Measurements from ENCODE around the gene DIAPH3. TPM values are rescaled to one million over a fixed set of nuclear protein-coding genes. Genes with fewer than 3 reads are reported as not detected.

DIAPH3 gene
- total RNA-seq, 4 donors from 2014 or later = 0.10 to 0.67 TPM; not detected in 2

GRCh38 chr13:59743195-59743594 lies 420.5 kb downstream of the DIAPH3 start:
- H3K9me3 ChIP-seq = no peaks in the 10 kb centered on the region

GRCh38 chr13:59742467-59742866 lies 421.3 kb downstream of the DIAPH3 start:
- intact Hi-C loops (cut with DNase I) = no loop called here
- TF ChIP-seq, protein P1, sequence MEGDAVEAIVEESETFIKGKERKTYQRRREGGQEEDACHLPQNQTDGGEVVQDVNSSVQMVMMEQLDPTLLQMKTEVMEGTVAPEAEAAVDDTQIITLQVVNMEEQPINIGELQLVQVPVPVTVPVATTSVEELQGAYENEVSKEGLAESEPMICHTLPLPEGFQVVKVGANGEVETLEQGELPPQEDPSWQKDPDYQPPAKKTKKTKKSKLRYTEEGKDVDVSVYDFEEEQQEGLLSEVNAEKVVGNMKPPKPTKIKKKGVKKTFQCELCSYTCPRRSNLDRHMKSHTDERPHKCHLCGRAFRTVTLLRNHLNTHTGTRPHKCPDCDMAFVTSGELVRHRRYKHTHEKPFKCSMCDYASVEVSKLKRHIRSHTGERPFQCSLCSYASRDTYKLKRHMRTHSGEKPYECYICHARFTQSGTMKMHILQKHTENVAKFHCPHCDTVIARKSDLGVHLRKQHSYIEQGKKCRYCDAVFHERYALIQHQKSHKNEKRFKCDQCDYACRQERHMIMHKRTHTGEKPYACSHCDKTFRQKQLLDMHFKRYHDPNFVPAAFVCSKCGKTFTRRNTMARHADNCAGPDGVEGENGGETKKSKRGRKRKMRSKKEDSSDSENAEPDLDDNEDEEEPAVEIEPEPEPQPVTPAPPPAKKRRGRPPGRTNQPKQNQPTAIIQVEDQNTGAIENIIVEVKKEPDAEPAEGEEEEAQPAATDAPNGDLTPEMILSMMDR (IDR thresholded peaks at IDR 0.05) = no peak
- no peak for TF ChIP-seq POLR2A (IDR thresholded peaks at IDR 0.05)
- H3K4me1 ChIP-seq = no peaks in the 10 kb centered on the region
- no peak overlapping the region for H3K4me3 ChIP-seq (replicated peaks in 1 of 3)
- DNase-seq = no peak
- H3K27me3 ChIP-seq = no peaks in the 10 kb centered on the region
- H3K27ac ChIP-seq = no peak overlapping the region
- no peaks in the 10 kb centered on the region for H3K36me3 ChIP-seq
- H3K9me3 ChIP-seq = no peaks in the 10 kb centered on the region

More at GRCh38 chr13:59743195-59743594, 420.5 kb downstream of the DIAPH3 start:
- TF ChIP-seq, protein P1 (IDR thresholded peaks at IDR 0.05) = no peak
- TF ChIP-seq POLR2A (IDR thresholded peaks at IDR 0.05) = no peak
- H3K27me3 ChIP-seq = no peaks in the 10 kb centered on the region
- no peaks in the 10 kb centered on the region for H3K4me1 ChIP-seq
- intact Hi-C loops (cut with DNase I) = no loop called here
- no peak for DNase-seq
- H3K36me3 ChIP-seq = no peaks in the 10 kb centered on the region
- 82 to 89% methylated on average over 3 of the region's 3 CpGs for WGBS, 2 donors
- H3K27ac ChIP-seq = no peak overlapping the region
- no peak overlapping the region for H3K4me3 ChIP-seq (replicated peaks in 1 of 3)

- Histone ChIP-seq H3K27ac (no peak overlapping the region), H3K4me3 (replicated peaks in 1 of 3) (no peak overlapping the region), H3K4me1 (no peaks in the 10 kb centered on the region), H3K9me3 (no peaks in the 10 kb centered on the region), H3K27me3 (no peaks in the 10 kb centered on the region), H3K36me3 (no peaks in the 10 kb centered on the region)
- DNase-seq = no peak
- TF ChIP-seq, protein P1 (IDR thresholded peaks at IDR 0.05) = no peak
- TF ChIP-seq POLR2A (IDR thresholded peaks at IDR 0.05) = no peak
- intact Hi-C loops (cut with DNase I) = no loop called here
- 93% methylated on average over 5 of the region's 5 CpGs for WGBS, 2 donors
Observed at GRCh38 chr13:59738921-59739320, 424.8 kb downstream of the DIAPH3 start.

GRCh38 chr13:59734393-59734792 lies 429.3 kb downstream of the DIAPH3 start:
- Histone ChIP-seq H3K27ac (no peak overlapping the region), H3K27me3 (no peaks in the 10 kb centered on the region), H3K9me3 (no peaks in the 10 kb centered on the region), H3K36me3 (no peaks in the 10 kb centered on the region), H3K4me1 (no peaks in the 10 kb centered on the region), H3K4me3 (replicated peaks in 1 of 3) (no peak overlapping the region)
- TF ChIP-seq, protein P1 (IDR thresholded peaks at IDR 0.05) = no peak
- WGBS, 2 donors = 43 to 51% methylated on average over 6 of the region's 6 CpGs
- DNase-seq = no peak
- intact Hi-C loops (cut with DNase I) = no loop called here

GRCh38 chr13:59733744-59734143 lies 430.0 kb downstream of the DIAPH3 start:
- TF ChIP-seq, protein P1 (IDR thresholded peaks at IDR 0.05) = no peak
- no peak for TF ChIP-seq POLR2A (IDR thresholded peaks at IDR 0.05)
- 98% methylated on average over 2 of the region's 2 CpGs for WGBS, 2 donors
- Histone ChIP-seq H3K27me3 (no peaks in the 10 kb centered on the region), H3K36me3 (no peaks in the 10 kb centered on the region), H3K27ac (no peak overlapping the region), H3K4me1 (no peaks in the 10 kb centered on the region), H3K4me3 (replicated peaks in 1 of 3) (no peak overlapping the region), H3K9me3 (no peaks in the 10 kb centered on the region)
- DNase-seq = no peak
- intact Hi-C loops (cut with DNase I) = no loop called here
